Measurements from ENCODE around the gene SRCAP. TPM values are rescaled to one million over a fixed set of nuclear protein-coding genes. Genes with fewer than 3 reads are reported as not detected.
A peak's percentile ranks its signal among the peaks of the same experiment; 100 is the strongest.

Gene SRCAP
- total and polyA plus RNA-seq, 2 of the 8 experiments (the other 6 are each of a cell fraction or from before 2014, with no cell fraction given): 5.5 to 54.3 TPM

- POLR2A ChIA-PET (ENCODE audit: partially characterized antibody): interaction anchor here (0.9 to 1.9 kb wide), 4 partner anchors 14 to 33 kb away, joined by 3 to 6 read pairs (median 4); no protein-coding TSS in a partner anchor
- H2BK20ac ChIP-seq (ENCODE audit: low read length): no peak overlapping the region
- no peak for FAIRE-seq
Observed at GRCh38 chr16:30745082-30745481, 46.1 kb downstream of the SRCAP start.

More at GRCh38 chr16:30745082-30745481, 46.1 kb downstream of the SRCAP start:
- Histone ChIP-seq H2BK15ac (ENCODE audit: low read length) (no peak overlapping the region), H2BK120ac (replicated peaks; ENCODE audit: low read depth, low read length) (no peak overlapping the region), H3K27ac (ENCODE audit: low read depth, low read length) (no peak overlapping the region), H3K9ac (replicated peaks in 1 of 4; ENCODE audit: extremely low read depth in 1 of 4, low read depth in 3 of 4, low read length in 3 of 4) (no peak overlapping the region), H3K4me2 (ENCODE audit: insufficient read depth in 1 of 2, low read depth in 2 of 2, low read length in 2 of 2) (no peak overlapping the region), H3K79me2 (ENCODE audit: control insufficient read depth in 1 of 2, insufficient read depth in 2 of 2, low read length in 2 of 2) (peaks cover 0 to 8% of the 10 kb centered on the region in 2 experiments; a peak in 2 of 4 replicates), H4K5ac (ENCODE audit: insufficient read length, low read depth, low read length) (no peak overlapping the region), H2AFZ (ENCODE audit: low read length) (no peak overlapping the region), H3K14ac (ENCODE audit: insufficient read length) (no peak overlapping the region), H4K8ac (ENCODE audit: extremely low read depth, insufficient read depth, low read length) (no peak overlapping the region), H3K79me1 (ENCODE audit: low read depth, low read length) (peaks cover under 1% of the 10 kb centered on the region; the same call in 1 of the 2 replicates), H3K36me3 (ENCODE audit: control insufficient read depth in 2 of 4, insufficient read depth in 4 of 4, low read length in 3 of 4) (peaks cover 0 to 18% (median 2%) of the 10 kb centered on the region in 4 experiments; a peak in 5 of 8 replicates), H3K27me3 (replicated peaks in 1 of 4; ENCODE audit: control insufficient read depth in 3 of 4, extremely low read depth in 1 of 4, insufficient read depth in 3 of 4, low read length in 3 of 4) (no peaks in the 10 kb centered on the region), H4K91ac (replicated peaks; ENCODE audit: insufficient read length, low read length) (no peak overlapping the region), H2AK5ac (ENCODE audit: low read depth, low read length) (no peak overlapping the region), H2BK12ac (ENCODE audit: low read depth, low read length) (no peak overlapping the region), H3K23ac (ENCODE audit: insufficient read length) (no peak overlapping the region), H4K20me1 (replicated peaks in 1 of 2; ENCODE audit: control insufficient read depth in 1 of 2, insufficient read depth in 2 of 2, low read length in 2 of 2) (peaks cover 2 to 6% of the 10 kb centered on the region in 2 experiments), H3K4ac (replicated peaks; ENCODE audit: insufficient read length, low read depth, low read length) (no peak overlapping the region), H3K9me3 (ENCODE audit: insufficient read depth in 2 of 2, low read depth in 1 of 2, low read length in 1 of 2) (no peaks in the 10 kb centered on the region), H2BK5ac (ENCODE audit: low read depth, low read length) (no peak overlapping the region), H3K23me2 (ENCODE audit: low read depth, low read length) (peaks cover 5% of the 10 kb centered on the region; the same call in 1 of the 2 replicates), H3K18ac (ENCODE audit: extremely low read depth, low read length) (no peak overlapping the region), H3K56ac (replicated peaks; ENCODE audit: insufficient read length, low read depth, low read length) (no peak overlapping the region), H3K4me1 (replicated peaks in 1 of 4; ENCODE audit: control insufficient read depth in 3 of 4, insufficient read depth in 4 of 4, low read length in 3 of 4) (peaks cover 0 to 6% (median under 1%) of the 10 kb centered on the region in 4 experiments; a peak in 3 of 7 replicates), H3K4me3 (ENCODE audit: extremely low read depth in 1 of 4, insufficient read depth in 2 of 4, low read depth in 3 of 4, low read length in 4 of 4) (no peak overlapping the region)
- CTCF ChIA-PET (ENCODE audit: partially characterized antibody): no interaction called here
- TF ChIP-seq POLR2A (IDR thresholded peaks at IDR 0.05; ENCODE audit: control extremely low read depth in 1 of 2, low read depth in 2 of 2, low read length in 2 of 2) (0 out of 3 replicates have a peak, but pooled peaks of 1 of the 2 experiments have one; percentile 17), MAX (IDR thresholded peaks at IDR 0.05) (no peak), SIRT6 (IDR thresholded peaks at IDR 0.05; ENCODE audit: low read length) (no peak), KDM5A (IDR thresholded peaks at IDR 0.05; ENCODE audit: low read length) (no peak)
- DNase-seq (ENCODE audit: low read depth in 1 of 2, low spot score in 2 of 2): no peak
- 81% methylated on average over 2 of the region's 2 CpGs; no CpG with 5 or more reads in 1 of the 2 experiments for WGBS, 2 experiments (ENCODE audit: extremely low coverage in 1 of 2, insufficient coverage in 1 of 2, insufficient read length in 1 of 2, insufficient replicate concordance in 2 of 2, low coverage in 1 of 2, low lambda C conversion rate in 2 of 2, missing lambda C conversion rate in 1 of 2)

Measured in H1 (cell line).